ENCODE measurements around the gene ANKRD9.

ANKRD9 gene

DNA sequence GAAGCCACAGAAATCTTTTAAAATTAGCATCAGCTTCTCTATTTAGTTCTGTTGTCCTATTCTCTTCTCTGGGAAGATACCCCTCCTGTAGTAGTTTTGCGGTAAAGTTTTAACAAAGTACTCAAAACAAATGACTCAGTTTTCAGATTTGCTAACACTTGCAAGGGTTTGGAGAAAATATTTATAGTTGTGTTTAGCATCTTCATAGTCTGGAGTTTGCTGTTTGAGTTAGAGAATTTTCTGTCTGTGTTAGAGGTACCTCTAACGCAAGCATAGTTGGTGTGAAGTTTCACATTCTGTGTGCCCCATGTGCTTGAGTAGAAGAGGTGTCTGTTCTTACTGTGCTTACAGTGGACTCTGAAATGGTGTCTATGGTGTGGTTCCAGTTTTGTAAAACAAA, 36.0 kb downstream of the ANKRD9 start (continued):
- TF ChIP-seq, protein P1, sequence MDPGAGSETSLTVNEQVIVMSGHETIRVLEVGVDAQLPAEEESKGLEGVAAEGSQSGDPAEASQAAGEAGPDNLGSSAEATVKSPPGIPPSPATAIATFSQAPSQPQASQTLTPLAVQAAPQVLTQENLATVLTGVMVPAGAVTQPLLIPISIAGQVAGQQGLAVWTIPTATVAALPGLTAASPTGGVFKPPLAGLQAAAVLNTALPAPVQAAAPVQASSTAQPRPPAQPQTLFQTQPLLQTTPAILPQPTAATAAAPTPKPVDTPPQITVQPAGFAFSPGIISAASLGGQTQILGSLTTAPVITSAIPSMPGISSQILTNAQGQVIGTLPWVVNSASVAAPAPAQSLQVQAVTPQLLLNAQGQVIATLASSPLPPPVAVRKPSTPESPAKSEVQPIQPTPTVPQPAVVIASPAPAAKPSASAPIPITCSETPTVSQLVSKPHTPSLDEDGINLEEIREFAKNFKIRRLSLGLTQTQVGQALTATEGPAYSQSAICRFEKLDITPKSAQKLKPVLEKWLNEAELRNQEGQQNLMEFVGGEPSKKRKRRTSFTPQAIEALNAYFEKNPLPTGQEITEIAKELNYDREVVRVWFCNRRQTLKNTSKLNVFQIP (CRISPR knock-in tag; IDR thresholded peaks at IDR 0.05; ENCODE audit: borderline replicate concordance, low read depth), result no peak
- TF ChIP-seq ZNF565 (CRISPR knock-in tag; conservative IDR thresholded peaks at IDR 0.05; ENCODE audit: low read depth), result no peak
- no peak for TF ChIP-seq TCF4 (CRISPR knock-in tag; IDR thresholded peaks at IDR 0.05; ENCODE audit: borderline replicate concordance)
- TF ChIP-seq BACH2 (CRISPR knock-in tag; IDR thresholded peaks at IDR 0.05; ENCODE audit: borderline replicate concordance), result no peak
- TF ChIP-seq PPARA (CRISPR knock-in tag; IDR thresholded peaks at IDR 0.05; ENCODE audit: borderline replicate concordance), result no peak
- TF ChIP-seq, protein P2, sequence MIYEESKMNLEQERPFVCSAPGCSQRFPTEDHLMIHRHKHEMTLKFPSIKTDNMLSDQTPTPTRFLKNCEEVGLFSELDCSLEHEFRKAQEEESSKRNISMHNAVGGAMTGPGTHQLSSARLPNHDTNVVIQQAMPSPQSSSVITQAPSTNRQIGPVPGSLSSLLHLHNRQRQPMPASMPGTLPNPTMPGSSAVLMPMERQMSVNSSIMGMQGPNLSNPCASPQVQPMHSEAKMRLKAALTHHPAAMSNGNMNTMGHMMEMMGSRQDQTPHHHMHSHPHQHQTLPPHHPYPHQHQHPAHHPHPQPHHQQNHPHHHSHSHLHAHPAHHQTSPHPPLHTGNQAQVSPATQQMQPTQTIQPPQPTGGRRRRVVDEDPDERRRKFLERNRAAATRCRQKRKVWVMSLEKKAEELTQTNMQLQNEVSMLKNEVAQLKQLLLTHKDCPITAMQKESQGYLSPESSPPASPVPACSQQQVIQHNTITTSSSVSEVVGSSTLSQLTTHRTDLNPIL (CRISPR knock-in tag; IDR thresholded peaks at IDR 0.05; ENCODE audit: low read depth), result no peak

DNA sequence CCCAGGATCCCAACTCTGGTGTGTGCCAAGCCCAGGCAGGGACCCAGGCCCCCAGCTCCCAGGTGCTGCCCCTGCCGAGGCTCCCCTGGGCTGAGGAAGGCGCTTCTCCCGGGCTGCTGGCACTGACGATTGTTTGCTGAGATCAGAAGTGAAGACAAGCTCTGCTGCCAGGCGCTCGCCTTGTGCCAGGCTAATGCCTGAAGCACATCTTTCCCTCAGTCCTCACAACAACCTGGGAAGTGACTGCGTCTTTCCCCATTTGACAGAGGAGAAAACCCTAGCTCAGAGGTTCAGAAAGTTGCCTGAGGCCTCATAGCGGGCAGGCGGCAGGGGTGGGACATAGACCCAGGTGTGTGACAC, 36.8 kb downstream of the ANKRD9 start:
- TF ChIP-seq, protein P3, sequence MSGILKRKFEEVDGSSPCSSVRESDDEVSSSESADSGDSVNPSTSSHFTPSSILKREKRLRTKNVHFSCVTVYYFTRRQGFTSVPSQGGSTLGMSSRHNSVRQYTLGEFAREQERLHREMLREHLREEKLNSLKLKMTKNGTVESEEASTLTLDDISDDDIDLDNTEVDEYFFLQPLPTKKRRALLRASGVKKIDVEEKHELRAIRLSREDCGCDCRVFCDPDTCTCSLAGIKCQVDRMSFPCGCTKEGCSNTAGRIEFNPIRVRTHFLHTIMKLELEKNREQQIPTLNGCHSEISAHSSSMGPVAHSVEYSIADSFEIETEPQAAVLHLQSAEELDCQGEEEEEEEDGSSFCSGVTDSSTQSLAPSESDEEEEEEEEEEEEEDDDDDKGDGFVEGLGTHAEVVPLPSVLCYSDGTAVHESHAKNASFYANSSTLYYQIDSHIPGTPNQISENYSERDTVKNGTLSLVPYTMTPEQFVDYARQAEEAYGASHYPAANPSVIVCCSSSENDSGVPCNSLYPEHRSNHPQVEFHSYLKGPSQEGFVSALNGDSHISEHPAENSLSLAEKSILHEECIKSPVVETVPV (CRISPR knock-in tag; IDR thresholded peaks at IDR 0.05), result no peak
- TF ChIP-seq, protein P2 (CRISPR knock-in tag; IDR thresholded peaks at IDR 0.05; ENCODE audit: low read depth), result no peak
- no peak for ATAC-seq

DNA sequence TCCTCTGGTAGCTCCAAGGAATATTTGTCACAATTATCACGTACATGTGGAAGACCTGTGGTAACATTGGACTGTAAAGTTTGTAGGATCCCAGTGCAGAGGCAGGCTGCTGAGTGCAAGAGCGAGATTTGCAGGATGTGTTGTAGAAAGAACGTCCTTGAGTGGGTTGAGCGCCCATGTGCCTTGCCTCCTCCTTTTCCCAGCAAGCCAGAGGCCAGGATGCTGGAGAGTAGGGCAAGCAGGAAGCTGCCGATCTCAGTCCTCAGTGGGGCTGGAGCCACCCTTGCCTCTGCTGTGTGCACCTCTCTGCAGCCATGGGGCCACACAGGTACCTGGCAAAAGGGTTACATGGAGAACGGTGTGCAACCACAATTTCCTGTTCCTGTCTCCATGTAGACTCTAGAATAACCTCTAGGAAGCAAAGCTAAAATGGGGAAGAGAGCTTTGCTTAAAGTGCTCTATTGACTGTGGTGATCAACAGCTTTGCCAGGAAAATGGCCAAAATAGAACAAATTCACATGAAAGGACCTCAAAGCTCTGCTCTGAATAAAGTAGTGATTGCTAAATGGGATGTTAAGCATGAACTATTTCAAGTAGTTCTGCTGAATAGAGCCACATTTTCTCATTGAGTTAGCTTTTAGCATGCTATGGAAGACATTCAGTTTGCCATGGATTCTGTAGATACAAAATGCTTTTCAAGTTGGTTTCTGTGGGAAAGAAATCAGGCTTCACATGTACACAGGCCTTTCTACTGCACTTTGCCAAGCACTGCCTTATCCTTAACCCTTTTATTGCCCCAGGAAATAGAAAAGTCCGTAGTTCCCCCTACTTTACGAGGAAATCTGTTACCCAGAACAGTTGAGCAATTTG, 37.4 kb downstream of the ANKRD9 start:
- ATAC-seq, result no peak
- TF ChIP-seq, protein P3 (CRISPR knock-in tag; IDR thresholded peaks at IDR 0.05), result no peak
- TF ChIP-seq ZFP30 (CRISPR knock-in tag; IDR thresholded peaks at IDR 0.05) (no peak), ZC3H10 (CRISPR knock-in tag; IDR thresholded peaks at IDR 0.05) (no peak), ARNTL (CRISPR knock-in tag; IDR thresholded peaks at IDR 0.05; ENCODE audit: borderline replicate concordance, low read depth) (no peak), ZNF565 (CRISPR knock-in tag; conservative IDR thresholded peaks at IDR 0.05; ENCODE audit: low read depth) (no peak)

DNA sequence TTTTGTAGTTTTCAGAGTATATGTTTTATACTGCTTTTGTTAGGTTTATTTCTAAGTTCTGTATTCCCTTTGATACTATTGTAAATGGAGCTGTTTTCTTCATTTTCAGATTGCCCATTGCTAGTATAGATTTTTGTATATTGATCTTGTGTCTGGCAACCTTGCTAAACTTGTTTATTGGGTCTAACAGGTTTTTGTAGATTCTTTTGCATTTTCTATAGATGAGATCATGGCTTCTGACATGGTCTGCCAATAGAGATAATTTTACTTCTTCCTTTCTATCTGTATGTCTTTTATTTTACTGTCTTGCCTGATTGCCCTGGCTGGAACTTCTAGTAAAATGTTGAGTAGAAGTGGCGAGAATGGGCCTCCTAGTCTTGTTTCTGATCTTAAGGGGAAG, 40.3 kb downstream of the ANKRD9 start:
- TF ChIP-seq ARNTL (CRISPR knock-in tag; IDR thresholded peaks at IDR 0.05; ENCODE audit: borderline replicate concordance, low read depth) (no peak), ZC3H10 (CRISPR knock-in tag; IDR thresholded peaks at IDR 0.05) (no peak), ISL1 (CRISPR knock-in tag; IDR thresholded peaks at IDR 0.05) (no peak)
- no peak for ATAC-seq

DNA sequence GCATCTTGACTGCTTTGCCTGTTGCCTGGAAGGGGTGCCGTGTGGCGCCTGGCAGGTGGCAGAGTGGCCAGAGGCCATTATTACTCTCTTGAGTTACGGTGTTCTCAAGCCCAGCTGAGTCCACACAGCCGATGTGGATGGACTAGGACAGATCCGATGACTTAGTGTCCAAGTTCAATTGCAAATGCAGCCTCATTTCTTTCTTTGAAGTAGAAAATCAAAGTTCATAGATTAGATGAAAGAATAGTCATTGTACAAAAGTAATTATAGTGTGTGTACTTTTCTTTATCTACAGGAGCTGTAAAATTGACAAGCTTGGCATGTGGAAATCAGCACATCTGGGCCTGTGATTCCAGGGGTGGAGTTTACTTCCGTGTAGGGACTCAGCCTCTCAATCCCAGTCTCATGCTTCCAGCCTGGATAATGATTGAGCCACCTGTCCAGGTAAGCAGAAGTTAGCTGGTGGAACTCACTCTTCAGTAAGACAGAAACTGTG, 44.7 kb downstream of the ANKRD9 start:
- no peak for ATAC-seq
- TF ChIP-seq TOX (CRISPR knock-in tag; IDR thresholded peaks at IDR 0.05; ENCODE audit: borderline replicate concordance), result no peak
- no peak for TF ChIP-seq ARNTL (CRISPR knock-in tag; IDR thresholded peaks at IDR 0.05; ENCODE audit: borderline replicate concordance, low read depth)
- TF ChIP-seq, protein P4, sequence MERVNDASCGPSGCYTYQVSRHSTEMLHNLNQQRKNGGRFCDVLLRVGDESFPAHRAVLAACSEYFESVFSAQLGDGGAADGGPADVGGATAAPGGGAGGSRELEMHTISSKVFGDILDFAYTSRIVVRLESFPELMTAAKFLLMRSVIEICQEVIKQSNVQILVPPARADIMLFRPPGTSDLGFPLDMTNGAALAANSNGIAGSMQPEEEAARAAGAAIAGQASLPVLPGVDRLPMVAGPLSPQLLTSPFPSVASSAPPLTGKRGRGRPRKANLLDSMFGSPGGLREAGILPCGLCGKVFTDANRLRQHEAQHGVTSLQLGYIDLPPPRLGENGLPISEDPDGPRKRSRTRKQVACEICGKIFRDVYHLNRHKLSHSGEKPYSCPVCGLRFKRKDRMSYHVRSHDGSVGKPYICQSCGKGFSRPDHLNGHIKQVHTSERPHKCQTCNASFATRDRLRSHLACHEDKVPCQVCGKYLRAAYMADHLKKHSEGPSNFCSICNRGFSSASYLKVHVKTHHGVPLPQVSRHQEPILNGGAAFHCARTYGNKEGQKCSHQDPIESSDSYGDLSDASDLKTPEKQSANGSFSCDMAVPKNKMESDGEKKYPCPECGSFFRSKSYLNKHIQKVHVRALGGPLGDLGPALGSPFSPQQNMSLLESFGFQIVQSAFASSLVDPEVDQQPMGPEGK (CRISPR knock-in tag; IDR thresholded peaks at IDR 0.05; ENCODE audit: borderline replicate concordance), result no peak
